Keratinocyte (primary cell): ENCODE data around the gene DSCAML1.

Experiments used
- CTCF ChIP-seq, 3 experiments: IDR thresholded peaks in 1 of 3; conservative IDR thresholded peaks in 1 of 3; optimal IDR thresholded peaks in 1 of 3; 2 replicates in 2 of 3; 3 replicates in 1 of 3; pipeline versions ENCODE3 to v1.5.1; 2011; ENCODE audit warnings: low read length in 3 of 3, mild to moderate bottlenecking in 3 of 3, moderate library complexity in 2 of 3, control low read depth in 1 of 3, inconsistent platforms in 1 of 3; ENCODE audit not compliant: insufficient read depth in 2 of 3; ENCODE audit errors: extremely low read depth in 1 of 3
- EZH2 ChIP-seq: IDR thresholded peaks from one replicate; pipeline ENCODE4 v1.6.1; 2012; ENCODE audit warnings: inconsistent platforms, mild to moderate bottlenecking, low read length, moderate library complexity

DNA sequence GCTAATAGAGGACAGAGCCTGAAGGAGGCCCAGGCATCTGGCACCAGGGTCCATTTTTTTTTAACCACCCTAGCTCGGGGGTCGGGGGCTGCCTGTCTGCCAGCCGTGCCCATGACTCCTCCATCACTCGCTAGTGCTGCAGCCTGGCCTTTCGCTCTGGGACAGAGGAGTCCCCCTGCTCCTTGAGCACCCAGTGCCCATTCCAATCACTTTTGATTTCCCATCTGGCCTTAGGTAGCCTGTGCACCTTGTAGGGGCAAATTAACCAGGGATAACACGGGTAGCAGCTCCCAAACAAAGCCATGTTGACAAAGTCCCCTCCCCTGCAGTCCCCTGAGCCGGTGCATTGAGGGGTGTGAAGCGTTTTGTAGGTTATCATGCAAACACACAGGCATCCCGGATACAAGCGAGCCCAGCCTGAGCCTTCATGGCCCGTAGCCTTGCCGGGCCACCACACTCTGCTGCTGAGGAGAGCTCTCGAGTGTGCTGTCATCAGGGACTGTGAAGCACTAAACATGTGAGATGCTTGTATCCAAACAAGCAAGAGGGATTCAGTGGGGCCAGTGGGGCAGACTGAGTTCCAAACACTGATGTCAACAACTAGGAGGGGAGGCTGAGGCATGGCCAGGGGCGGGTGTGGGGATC, 208.7 kb downstream of the DSCAML1 start:
- TF ChIP-seq CTCF (optimal IDR thresholded peaks at IDR 0.05 in 1 of 3, IDR thresholded peaks at IDR 0.05 in 1 of 3, conservative IDR thresholded peaks at IDR 0.05 in 1 of 3; ENCODE audit: extremely low read depth in 1 of 3, insufficient read depth in 2 of 3, low read length in 3 of 3) (no peak), EZH2 (no peak)
